Measurements from ENCODE around the gene LRRC43.

Gene LRRC43

DNA sequence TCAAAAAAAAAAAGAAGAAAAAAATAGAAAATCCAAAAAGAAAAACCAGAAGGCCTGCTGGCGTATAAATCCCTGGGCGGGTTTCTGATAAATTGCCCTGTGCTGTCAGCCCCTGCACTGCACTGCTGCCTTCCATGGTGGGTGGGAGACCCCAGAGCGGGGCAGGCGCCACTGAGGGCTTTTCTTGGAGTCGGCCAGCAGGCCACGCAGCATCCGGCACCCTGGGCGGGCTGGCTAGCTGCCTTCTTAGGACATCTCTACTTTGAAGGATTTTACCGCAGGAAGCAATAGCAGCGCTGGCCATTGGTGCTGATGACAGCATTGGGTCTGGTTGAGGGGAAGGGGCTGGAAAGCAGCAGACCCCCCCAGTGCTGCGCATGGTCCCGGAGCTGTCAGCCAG, 38.0 kb upstream of the LRRC43 start:
- TF ChIP-seq, protein P1, sequence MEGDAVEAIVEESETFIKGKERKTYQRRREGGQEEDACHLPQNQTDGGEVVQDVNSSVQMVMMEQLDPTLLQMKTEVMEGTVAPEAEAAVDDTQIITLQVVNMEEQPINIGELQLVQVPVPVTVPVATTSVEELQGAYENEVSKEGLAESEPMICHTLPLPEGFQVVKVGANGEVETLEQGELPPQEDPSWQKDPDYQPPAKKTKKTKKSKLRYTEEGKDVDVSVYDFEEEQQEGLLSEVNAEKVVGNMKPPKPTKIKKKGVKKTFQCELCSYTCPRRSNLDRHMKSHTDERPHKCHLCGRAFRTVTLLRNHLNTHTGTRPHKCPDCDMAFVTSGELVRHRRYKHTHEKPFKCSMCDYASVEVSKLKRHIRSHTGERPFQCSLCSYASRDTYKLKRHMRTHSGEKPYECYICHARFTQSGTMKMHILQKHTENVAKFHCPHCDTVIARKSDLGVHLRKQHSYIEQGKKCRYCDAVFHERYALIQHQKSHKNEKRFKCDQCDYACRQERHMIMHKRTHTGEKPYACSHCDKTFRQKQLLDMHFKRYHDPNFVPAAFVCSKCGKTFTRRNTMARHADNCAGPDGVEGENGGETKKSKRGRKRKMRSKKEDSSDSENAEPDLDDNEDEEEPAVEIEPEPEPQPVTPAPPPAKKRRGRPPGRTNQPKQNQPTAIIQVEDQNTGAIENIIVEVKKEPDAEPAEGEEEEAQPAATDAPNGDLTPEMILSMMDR (IDR thresholded peaks at IDR 0.05; ENCODE audit: low read depth, low read length, missing control alignments) = no peak
- no peak for DNase-seq (ENCODE audit: extremely low read depth, low read depth)
- H3K4me3 ChIP-seq (replicated peaks; ENCODE audit: low read depth, low read length) = no peak overlapping the region

DNA sequence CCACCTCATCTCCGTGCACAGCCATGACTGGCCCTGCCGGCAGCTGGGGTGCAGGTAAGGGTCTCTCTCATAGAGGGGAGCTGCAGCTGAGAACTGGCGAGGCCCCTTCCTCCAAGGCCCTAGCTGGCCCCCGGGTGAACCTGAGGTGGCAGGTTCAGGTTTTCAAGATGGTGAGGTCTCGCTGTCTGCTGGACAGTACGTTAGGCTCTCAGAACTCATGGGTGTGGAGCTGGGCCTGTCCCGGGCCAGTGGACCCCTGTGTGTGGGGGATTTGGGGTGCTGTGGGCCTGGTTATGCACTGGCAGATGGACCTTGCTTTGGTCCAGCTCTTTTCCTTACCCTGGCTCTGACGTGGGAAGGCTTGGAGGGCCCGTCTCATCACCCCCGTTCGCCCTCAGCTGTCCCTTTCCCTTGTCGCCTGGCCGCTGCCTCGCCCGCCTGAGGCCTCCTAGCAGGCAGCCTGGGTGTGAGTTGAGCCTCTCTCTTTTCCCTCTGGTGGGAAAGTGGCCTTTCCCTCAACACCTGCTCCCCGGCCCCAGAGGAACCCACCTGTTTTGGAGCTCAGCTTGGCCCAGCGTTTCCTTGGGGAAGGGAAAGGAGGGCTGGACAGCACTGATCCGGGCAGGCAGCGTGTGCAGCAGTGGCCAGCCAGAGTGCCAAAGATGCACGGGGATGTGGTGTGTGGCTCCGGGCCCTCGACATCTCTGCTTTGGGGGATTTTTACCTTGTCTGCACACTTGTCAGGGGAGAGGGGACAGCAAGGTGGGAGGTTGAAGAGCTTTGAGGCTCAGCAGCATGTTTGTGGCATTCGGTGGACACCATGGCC, 37.2 kb upstream of the LRRC43 start:
- no peak for DNase-seq (ENCODE audit: extremely low read depth, low read depth)
- no peak overlapping the region for H3K4me3 ChIP-seq (replicated peaks; ENCODE audit: low read depth, low read length)
- TF ChIP-seq, protein P1 (IDR thresholded peaks at IDR 0.05; ENCODE audit: low read depth, low read length, missing control alignments) = no peak

DNA sequence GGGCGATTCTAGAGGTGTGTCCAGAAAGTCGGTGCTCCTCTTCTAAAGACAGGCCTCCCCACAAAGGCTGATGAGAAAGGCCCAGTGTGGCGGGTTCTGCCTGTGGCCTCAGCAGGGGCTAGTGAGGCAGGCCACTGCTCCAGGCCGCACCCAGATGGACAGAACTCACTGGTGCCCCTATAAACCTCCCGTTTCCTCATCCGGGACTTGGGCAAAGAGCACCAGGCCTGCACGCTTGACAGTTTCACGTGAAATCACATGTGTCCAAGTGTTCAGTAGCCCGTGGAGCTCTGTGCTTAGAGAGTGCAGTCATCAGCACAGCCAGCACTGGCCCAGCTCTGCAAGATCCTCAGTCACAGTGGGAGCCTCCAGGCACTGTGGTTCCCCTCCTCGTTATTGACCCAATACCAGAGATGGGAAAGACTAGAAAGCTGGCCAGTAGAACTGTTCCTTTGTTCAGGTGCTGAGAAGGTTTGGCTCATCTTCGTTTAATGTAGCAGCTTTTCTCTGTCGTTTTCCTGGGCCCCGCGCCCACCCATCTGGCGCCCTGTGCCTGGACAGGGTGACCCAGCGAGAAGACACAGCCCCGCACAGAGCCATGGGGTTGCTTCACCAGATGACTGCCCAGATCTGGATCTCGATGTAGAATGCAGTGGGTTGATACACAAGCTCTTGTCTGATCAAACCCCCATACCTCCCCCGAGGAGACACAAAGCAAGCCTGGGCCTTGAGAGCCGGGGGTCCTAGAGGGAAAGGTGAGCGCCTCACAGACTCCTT, 35.2 kb upstream of the LRRC43 start:
- TF ChIP-seq, protein P1 (IDR thresholded peaks at IDR 0.05; ENCODE audit: low read depth, low read length, missing control alignments) = no peak
- DNase-seq (ENCODE audit: extremely low read depth, low read depth) = no peak

DNA sequence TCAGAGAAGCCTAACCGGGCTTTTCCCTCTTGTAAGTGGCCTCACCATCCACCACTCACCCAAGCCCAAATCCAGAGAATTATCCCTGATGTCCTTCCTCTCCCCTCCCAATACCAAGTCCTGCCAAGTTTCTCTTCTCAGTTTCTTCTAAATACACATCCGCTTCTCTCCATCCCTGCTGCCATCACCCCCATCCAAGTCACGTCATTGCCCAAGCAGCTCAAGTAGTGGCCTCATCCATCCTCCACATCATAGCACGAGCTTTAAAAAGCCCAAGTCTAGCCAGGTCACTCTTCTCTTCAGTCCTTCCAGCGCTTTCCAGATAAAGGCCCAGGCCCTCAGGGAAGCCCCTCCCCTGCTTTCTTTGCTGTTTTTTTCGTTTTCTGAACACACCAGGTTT, 34.3 kb upstream of the LRRC43 start:
- TF ChIP-seq, protein P1 (IDR thresholded peaks at IDR 0.05; ENCODE audit: low read depth, low read length, missing control alignments) = no peak
- no peak overlapping the region for H3K4me3 ChIP-seq (replicated peaks; ENCODE audit: low read depth, low read length)
- no peak for DNase-seq (ENCODE audit: extremely low read depth, low read depth)

More for the DNA sequence above, 35.2 kb upstream of the LRRC43 start:
- H3K4me3 ChIP-seq (replicated peaks; ENCODE audit: low read depth, low read length) = no peak overlapping the region

DNA sequence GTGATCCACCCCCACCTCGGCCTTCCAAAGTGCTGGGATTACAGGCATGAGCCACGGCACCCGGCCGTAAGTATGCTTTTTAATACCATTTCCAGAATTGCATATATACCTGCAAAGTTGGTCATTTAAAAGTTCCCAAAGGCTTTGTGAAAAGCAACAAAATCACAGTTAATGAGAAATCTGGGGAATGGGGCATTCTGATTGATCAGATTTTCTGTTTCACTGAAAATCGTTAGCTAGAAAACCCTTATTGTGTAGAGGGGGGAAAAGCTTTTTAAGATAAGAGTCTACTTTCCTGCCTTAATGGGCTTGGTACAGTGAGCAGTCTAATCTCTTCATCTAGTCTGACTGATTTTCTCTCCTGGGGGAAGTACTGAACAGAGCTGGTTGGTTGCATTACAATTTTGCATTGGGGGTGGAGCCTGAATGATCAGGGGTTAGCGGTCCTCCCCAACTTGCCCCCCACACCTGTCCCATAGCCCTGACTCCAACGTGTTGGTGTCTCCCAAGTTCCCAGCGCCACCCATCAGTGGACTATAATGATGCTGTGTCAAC, 32.7 kb upstream of the LRRC43 start:
- DNase-seq (ENCODE audit: extremely low read depth, low read depth) = no peak
- no peak overlapping the region for H3K4me3 ChIP-seq (replicated peaks; ENCODE audit: low read depth, low read length)
- TF ChIP-seq, protein P1 (IDR thresholded peaks at IDR 0.05; ENCODE audit: low read depth, low read length, missing control alignments) = no peak

DNA sequence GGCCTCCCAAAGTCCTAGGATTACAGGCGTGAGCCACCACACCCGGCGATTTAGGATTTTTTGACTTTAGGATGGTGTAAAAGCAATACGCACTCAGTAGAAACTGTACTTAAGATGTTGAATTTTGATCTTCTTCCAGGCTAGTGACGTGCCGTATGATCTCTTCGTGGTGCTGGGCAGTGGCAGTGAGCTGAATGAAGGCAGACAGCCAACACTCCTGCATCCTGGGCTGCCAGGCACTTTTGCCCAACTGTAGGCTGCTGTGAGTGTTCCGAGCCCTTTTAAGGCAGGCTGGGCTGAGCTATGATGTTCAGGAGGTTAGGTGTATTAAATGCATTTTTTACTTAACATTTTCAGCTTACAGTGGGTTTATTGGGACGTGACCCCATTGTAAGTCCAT, 30.2 kb upstream of the LRRC43 start:
- TF ChIP-seq, protein P1 (IDR thresholded peaks at IDR 0.05; ENCODE audit: low read depth, low read length, missing control alignments) = no peak
- DNase-seq (ENCODE audit: extremely low read depth, low read depth) = no peak
- H3K4me3 ChIP-seq (replicated peaks; ENCODE audit: low read depth, low read length) = no peak overlapping the region

Data from HFF-Myc (cell line).